Fibroblast of the conjunctiva (primary cell): ENCODE results near the gene BCL2L11.
A peak's percentile ranks its signal among the peaks of the same experiment; 100 is the strongest.
"Not testable (repeated sequence)": the region's sequence is repeated elsewhere in the genome, so short reads cannot be mapped to it uniquely, and the experiment has no call there.

ENCODE experiments used
- DNase-seq: peaks from one replicate; pipeline ENCODE4 v3.0.0-alpha.2; 2010; ENCODE audit warnings: low read depth

BCL2L11 gene, protein sequence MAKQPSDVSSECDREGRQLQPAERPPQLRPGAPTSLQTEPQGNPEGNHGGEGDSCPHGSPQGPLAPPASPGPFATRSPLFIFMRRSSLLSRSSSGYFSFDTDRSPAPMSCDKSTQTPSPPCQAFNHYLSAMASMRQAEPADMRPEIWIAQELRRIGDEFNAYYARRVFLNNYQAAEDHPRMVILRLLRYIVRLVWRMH

DNA sequence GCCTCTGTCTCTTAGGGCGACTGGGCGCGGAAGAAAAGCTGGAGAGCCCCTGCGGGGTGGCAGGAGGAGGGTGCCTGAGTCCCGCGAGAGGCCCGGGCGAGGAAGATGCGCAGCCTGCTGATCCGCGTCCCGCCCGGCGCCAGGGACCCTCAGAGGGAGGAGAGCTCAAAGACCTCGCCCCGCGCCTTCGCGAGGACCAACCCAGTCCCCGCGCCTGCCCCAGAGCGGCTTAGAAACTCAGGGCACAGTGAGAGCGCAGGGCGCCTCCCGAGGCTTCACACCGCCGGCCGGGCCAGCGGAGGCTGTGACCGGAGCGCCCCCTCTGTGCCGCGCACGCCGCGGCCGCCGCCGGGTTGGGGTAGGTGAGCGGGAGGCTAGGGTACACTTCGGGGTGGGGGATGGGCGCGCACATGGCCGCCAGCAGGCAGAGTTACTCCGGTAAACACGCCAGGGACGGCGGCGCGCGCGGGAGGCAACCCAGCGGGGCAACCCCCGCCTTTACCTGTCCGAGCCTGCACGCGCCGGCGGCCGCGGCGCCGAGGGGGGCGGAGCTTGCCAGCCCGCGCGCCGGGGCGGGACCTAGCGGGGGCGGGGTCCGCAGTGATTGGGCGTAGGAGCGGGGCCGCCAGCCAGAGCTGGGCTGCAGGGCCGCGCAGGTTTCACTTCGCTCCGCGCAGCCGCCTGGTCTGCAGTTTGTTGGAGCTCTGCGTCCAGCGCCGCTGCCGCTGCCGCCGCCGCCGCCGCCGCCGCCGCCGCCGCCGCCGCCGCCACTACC lies at the start of gene BCL2L11:
Gene BCL2L11, plus strand, starts transcription at position 662 of the 775 bp plus-strand sequence. CDS start 2,832 bp downstream, outside the sequence.
- DNase-seq: peak; percentile 81

DNA sequence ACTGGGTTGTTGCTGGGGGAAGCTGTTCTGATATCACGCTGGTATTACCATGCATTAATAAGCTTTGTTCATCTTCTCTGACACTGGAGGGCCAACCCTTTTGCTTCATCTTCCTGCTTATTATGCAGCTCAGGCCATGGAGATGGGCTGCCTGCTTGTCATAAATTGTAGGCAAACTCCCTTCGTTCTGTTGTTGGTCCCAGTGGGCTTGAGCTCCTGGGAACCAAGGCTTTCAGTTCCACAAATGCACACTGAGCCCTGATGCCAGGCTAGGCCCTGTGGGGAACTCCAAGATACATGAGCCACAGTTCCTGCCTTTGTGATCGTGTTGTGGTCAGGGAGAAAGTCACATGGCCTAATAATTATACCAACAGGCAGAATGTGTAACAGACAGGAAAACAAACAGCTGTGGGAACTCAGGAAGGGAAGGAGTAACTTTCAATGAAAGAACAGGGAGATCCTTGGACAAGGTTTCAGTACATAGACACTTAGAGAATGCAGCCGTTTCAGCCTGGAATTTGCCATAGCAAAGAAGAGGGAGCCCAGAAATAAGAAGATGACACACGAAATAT lies 49.0 kb upstream of the BCL2L11 start:
- peak; percentile 29 for DNase-seq

DNA sequence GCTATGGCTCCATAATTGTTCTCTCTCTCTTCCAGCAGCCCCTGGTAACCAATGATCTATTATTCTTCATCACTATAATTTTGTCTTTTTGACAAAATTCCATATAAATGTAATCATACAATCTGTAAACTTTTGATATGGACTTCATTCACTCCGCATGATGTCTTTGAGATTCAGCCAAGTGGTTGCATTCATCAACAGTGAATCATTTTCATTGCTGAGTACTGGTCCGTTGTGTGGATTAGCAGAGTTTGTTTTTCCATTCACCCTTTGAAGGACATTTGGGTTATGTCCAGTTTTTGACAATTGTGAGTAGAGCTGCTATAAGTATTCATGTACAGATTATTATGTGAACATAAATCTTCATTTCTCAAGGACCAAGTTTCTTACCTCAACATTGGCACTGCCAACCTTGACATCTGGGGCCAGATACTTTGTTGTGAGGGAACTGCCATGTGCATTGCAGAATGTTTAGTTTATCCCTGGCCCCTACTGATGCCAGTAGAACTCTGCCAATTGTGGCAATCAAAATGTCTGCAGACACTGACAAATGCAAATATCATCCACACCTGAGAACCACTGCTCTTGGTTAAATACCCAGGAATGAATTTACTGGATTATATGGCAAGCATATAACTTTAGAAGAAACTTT lies 48.4 kb upstream of the BCL2L11 start:
- DNase-seq: peak; percentile 74

DNA sequence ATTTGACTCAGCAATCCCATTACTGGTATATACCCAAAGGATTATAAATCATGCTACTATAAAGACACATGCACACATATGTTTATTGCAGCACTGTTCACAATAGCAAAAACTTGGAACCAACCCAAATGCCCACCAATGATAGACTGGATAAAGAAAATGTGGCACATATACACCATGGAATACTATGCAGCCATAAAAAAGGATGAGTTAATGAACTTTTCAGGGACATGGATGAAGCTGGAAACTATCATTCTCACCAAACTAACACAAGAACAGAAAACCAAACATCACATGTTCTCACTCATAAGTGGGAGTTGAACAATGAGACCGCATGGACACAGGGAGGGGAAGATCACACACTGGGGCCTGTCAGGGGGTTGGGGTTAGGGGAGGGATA lies 38.1 kb upstream of the BCL2L11 start:
- DNase-seq: not testable (repeated sequence)

DNA sequence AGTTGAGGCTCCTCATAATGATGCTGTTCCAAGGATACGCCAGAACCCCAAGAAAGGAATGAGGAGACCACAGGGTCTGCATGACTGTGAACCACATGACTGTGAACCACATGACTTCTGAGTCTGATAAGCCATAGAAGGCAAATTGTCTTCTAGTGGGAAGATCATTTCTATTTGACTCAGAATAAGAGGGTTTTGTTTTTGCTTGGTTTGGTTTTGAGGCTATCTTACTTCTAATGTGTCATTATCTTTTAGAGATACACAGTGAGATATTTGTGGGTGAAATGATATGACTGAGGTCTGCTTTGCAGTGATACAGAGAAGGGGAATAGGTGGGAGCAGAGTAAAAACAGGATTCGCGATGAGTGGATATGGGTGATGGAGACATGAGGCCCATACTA lies 28.9 kb upstream of the BCL2L11 start:
- DNase-seq: no peak

DNA sequence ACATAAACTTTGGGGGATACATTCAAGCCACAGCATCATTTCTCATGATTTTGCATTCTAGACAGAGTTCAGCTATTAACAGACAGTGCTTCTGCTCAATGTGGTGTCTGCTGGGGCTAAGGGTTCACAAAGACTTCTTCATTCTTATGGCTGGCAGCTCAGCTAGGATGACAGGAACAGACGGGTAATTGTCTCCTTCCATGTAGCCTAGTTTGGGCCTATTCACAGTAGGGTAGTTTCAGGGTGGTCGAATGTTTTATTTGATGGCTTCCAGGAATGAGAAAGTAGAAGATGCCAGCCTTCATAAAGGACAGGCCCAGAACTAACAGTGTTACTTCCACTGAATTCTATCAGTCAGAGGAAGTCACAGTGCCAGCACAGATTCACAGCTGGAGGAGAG lies 26.0 kb upstream of the BCL2L11 start:
- DNase-seq: no peak

DNA sequence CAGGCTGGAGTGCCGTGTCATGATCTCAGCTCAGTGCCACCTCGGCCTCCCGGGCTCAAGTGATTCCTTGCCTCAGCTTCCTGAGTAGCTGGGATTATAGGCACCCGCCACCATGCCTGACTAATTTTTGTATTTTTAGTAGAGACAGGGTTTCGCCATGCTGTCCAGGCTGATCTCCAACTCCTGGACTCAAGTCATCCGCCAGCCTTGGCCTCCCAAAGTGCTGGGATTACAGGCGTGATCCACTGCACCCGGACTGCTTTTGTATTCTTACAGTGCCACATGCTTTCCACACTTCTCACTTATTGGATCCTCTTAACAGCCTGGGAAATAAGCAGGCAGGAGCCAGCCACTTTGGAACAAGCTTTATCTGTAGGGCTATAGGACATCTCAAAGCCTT lies 25.3 kb upstream of the BCL2L11 start:
- DNase-seq: no peak

DNA sequence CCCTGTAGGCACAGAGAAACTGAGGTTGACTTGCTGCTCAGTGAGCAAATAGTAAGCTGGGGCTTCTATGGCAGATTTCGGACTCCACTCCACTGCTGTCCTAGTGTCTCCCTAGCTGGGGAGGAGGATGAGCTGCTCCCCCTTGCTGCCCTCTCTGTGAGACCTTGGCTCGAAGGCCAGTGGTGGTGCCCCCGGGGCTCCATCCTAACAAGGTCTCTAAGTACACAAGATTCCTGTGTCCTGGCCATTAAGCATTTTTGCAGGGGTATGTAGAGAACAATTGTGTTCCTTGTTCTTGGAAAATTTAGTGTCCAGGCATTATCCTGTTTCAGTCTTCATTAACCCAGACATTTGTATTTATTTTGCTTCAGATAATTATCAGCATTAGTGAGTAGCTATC lies 21.3 kb upstream of the BCL2L11 start:
- no peak for DNase-seq

DNA sequence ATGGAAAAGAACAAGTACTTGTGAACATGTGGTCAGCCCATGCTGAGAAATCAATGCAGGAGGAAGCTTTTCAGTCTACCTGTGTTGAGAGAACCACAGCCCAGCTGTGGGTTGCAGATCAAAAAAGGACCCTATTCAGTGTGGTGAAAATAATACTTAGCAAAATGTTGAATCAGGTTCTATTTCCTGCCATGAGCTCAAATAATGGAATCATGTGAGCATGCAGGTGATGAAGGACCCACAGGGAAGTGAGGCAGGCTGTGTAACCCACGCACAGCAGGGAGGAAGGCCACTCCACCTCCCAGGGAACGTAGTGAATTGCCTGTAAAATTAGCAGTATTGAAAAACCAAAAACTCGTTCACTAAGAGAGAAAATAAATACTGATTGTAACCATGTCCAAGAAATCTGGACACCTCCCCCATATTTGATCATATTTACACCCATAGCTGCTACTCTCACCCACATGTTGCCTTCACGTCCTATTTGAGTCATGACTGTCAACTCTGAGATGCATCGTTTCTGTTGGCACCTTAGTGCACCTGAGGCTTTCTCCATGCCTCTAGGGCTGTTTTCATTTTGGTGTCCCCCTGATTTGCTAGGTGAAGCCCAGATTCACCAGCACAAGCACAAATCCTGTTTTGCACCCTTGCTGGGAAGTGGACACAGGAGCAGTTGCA lies 20.5 kb upstream of the BCL2L11 start:
- DNase-seq: no peak

DNA sequence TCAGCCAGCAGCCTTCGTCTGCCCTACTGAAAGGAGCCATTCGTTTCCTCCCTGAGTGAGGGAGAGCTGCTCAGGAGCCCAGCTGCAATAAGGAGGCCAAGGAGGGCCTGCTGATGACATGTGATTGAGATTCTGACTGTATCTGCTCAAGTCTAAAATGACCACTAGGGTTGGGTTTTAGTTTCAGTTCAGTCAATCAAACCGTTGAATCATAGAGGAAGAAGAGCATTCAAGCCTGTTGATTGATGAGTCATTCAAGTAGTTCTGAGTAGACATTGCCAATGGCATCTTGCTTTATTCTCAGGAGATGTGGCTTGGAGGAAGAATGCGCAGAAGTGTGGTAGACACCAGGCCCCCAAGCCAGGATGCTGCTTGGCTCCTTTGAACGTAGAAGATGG lies 19.9 kb upstream of the BCL2L11 start:
- DNase-seq: no peak

DNA sequence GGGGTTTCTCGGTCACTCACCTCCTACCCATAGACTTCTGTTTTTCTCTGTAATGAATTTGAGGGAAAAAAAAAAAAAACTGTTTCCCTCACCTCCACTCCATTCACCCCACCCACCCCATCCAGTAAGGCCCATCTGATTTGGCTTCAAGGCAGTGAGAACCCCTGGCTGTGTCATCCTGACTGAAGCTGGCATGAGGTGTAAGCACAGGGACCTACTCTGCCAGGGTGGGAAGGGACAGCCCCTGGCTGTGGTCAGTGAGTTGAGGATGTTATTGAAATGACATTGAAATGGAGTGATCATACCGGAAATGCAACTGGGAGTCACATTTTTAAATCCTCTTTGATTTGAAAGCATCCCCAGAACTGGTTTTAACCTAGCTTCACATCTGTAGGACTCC lies 19.1 kb upstream of the BCL2L11 start:
- DNase-seq: no peak

DNA sequence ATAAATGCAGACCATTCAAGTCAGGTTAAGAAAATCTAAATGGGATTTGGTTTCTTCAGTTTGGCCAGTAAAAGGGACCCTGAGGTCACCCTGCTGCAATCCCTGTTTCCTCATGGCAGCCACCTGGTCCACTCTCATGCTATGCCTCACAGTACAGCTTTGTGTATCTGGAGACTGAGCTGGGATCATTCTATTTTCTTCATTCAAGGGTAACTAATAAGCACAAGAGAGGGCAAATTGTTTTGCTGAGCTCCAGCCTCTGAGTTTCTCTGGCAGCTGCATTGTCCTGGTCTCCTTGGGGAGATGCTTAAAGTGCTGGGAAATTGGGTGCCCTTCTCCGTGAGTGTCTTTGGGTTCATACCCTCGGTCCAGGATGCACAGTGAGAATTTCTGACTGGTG lies 18.5 kb upstream of the BCL2L11 start:
- DNase-seq: no peak

DNA sequence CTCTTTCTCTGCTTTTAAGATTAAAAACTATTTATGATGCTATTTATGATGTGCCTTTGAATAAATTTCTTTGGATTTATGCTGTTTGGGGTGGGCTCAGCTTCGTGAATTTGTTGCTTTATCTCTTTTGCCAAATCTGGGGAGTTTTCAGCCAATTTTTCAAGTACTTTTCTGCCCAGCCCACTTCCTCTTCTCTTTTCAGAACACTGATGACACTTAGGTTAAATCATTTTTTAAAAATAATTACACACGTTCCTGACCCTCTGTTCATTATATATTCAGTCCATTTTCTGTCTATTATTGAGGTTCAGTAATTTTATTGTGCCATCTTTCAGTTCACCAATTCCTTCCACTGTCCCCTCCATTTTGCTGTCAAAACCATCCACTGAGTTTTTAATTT lies 14.8 kb upstream of the BCL2L11 start:
- DNase-seq: no peak

DNA sequence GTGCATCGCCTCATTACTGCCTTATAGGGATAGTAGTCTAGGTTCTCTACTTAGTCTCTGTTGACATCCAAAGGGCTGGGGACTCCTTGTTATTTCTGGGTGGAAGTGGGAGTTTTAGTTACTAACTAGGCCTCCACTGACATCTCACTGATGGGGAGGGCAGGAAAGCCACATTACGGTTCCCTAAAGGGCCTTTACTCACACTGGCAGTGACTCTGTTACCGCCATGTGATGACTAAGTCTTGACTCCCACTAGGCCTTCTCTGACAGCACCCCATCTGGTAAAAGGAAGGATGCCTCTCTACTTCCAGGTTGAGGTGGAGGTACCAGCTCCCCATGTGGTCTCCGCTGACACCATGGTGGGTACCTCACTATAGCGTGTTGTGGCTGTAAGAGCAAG lies 14.0 kb upstream of the BCL2L11 start:
- DNase-seq: no peak

DNA sequence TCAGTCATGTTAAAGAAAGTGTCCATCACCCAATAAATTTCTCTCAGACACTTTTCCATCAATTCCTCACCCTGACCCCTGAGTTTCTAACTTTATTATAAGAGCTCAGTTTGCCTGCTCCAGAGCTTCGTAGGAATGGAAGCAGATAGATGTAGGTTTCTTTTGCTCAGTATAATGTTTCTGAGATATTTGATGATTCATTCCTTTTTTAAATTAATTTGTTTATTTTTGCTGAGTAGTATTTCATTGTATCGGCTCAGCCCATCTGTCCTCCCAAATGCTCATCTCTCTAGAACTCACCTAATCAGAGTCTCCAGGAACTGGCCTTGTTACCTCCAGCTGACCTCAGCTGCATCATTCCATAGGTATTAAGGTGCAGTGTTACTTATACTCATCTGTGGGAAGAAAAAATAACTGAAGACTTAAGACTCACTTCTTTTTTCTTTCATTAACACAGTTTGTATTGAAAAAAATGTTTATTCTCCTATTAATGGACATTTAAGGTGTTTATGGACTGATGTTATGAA lies 11.9 kb upstream of the BCL2L11 start:
- no peak for DNase-seq

DNA sequence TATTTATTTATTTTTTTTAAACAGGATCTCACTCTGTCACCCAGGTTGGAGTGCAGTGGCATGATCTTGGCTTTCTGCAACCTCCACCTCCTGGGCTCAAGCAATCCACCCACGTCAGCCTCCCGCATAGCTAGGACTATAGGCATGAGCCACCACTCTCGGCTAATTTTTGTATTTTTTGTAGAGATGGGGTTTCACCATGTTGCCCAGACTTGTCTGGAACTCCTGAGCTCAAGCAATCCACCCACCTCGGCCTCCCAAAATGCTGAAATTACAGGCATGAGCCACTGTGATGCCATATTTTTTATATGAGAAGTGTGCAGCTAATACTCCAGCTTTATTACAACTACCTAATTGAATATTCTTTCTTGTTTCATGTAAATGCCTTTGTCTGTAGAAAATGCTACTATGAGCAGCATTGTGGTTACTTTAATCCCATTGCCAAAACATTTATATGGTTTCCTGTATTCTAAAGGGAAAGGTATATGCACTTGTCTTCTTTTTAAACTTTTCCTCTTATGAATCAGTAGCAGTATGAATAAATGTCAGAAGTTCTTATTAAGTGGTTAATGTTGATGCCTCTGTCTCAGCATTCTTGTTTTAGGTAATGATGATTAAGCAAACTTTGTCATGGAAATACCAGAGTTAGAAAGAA lies 9.5 kb upstream of the BCL2L11 start:
- no peak for DNase-seq

DNA sequence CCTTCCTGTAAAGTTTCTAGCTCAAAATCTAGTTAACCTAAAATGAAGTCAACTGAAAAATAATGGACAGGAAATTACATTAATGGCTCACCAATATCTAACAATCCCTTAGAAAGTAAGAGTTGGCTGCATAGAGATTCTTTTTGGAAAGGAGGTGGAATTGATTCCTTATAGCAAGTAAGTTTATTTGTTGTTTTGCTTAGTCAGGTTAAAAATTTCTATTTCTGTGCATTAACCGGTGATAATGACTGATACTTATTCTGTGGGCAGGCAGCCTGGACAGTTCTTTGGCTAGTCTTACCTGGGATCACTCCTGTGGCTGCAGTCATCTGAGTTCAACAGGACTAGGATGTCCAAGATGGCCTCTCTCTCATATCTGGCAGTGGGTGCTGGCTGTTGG lies 6.9 kb upstream of the BCL2L11 start:
- DNase-seq: no peak

DNA sequence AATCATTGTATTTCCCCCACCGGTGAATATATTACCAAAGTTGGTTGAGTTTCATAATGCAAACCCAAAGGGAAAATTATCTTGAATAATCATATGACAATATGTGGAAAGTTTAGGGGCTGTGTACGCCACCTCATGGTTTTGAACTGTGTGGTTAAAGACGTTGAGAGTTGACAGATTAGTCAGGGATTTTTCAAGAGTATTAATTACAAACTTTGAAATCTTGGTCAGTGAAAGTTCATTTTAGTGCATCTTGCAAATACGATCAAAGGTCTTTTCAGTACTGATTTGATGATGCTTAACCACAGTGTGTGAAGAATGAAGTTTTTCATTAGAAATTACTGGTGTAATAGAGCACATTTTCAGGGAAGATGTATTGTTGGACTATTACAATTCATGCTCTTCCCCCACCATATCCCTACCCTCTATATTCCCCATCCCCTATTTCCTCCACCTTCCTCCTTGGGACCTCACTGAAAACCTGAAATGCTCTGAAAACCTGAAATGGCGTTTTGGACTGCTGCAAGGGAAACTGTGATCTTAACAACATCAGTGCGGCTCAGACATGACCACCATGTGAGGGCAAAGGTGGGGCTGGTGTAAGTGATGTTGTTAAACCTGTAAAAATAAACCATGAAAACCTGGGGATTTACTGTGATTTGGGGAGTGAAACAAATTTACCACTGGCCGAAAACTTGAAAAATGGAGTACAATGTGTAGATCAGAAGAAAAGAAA lies 4.5 kb upstream of the BCL2L11 start:
- no peak for DNase-seq

DNA sequence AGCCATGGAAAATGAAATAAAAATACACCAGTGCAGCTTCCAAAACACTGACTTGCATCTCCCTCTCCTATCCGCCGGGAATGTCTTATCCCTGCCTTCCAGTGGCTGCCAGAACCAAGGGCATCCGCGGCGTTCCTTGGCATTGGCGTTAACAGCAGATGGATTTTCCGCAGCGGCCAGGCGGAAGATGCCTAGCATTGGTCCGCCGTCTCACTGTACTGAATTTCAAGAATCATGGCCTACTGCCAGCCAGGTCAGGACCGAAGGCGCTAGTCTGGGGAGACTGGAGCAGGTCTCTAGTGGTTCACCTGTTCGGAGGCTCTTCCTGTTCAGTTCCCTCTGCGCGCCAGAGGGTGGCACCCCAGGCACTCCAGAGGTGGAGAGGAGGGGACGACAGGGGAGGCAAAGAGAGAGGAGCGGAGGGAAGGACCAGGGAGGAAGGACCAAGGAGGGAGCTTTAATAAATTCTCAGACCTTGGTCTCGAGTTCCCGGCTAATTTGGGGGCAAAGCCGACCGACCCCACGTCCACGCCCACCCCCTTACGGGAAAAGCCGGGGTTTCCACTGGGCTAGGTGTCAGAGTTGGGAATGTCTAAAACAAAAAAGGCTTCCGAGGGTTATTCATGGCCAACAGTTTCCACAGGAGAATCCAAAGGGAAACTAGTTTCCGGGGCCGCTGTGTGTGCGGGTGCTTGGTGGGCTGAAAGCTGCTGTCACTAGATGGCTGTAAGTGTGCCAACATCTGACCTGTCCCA lies 3.7 kb upstream of the BCL2L11 start:
- peak; percentile 54 for DNase-seq
